Calu3 (cell line): ENCODE measurements around the gene SEPHS2. TPM values are rescaled to one million over a fixed set of nuclear protein-coding genes. Genes with fewer than 3 reads are reported as not detected.

Source experiments
- BruUV-seq: library from RNA; stranded (reverse); fragments of 400-500 nt; replicated peaks from 2 replicates; lab custom pipeline; 2021; lab: Mats Ljungman, UMichigan
- CTCF ChIA-PET: fragments of 300-600 bp; sonication (Branson Sonifier 250); formaldehyde crosslinking; loops from one replicate; lab custom pipeline; 2022; ENCODE audit warnings: antibody characterized with exemption; lab: Charles Lee
- DNase-seq: peaks from one replicate; pipeline ENCODE4 v3.0.0; 2022
- H3K27ac Mint-ChIP-seq: one replicate; pipeline ENCODE4 v1.8.0; 2022; ENCODE audit warnings: mixed read lengths; ENCODE audit not compliant: unreplicated experiment
- H3K27me3 Mint-ChIP-seq: one replicate; pipeline ENCODE4 v1.8.0; 2022; ENCODE audit warnings: mixed read lengths; ENCODE audit not compliant: unreplicated experiment
- H3K36me3 Mint-ChIP-seq: one replicate; pipeline ENCODE4 v1.8.0; 2022; ENCODE audit warnings: mild to moderate bottlenecking, moderate library complexity, mixed read lengths; ENCODE audit not compliant: insufficient read depth, unreplicated experiment
- H3K4me1 Mint-ChIP-seq: one replicate; pipeline ENCODE4 v1.8.0; 2022; ENCODE audit warnings: mild to moderate bottlenecking, low read depth, mixed read lengths; ENCODE audit not compliant: unreplicated experiment
- H3K4me3 Mint-ChIP-seq: one replicate; pipeline ENCODE4 v1.8.0; 2022; ENCODE audit warnings: mild to moderate bottlenecking, low read depth, moderate library complexity, mixed read lengths; ENCODE audit not compliant: unreplicated experiment
- H3K9me3 Mint-ChIP-seq: one replicate; pipeline ENCODE4 v1.8.0; 2022; ENCODE audit warnings: low read depth, mixed read lengths; ENCODE audit not compliant: unreplicated experiment
- intact Hi-C: fragments of 100-400 bp; cut with micrococcal nuclease; formaldehyde crosslinking; loops from one replicate; pipeline ENCODE4 v1.10.0; 2022; ENCODE audit not compliant: unreplicated experiment
- total RNA-seq: library from RNA; stranded (reverse); gene quantifications from 2 replicates; pipeline ENCODE4 v1.2.3, GENCODE V29; 2022
- TF ChIP-seq, protein P1 (sequence below): fragments of 200-600 bp; IDR thresholded peaks from one replicate; pipeline ENCODE4 v1.8.0; 2022; ENCODE audit warnings: antibody characterized with exemption; ENCODE audit not compliant: unreplicated experiment

SEPHS2 gene
- total RNA-seq, 1 experiment from 2014 or later = 85.0 TPM

GRCh38 chr16:30449116-30449435 is 3.4 kb upstream of the SEPHS2 start:
- CTCF ChIA-PET = interaction anchor here (0.6 to 1.2 kb wide), 6 partner anchors 25 to 167 kb away, joined by 3 to 5 read pairs (median 3); partner anchors contain the start of gene ZNF747
- Mint-ChIP-seq H3K36me3 (peaks cover 40% of the 10 kb centered on the region), H3K27me3 (no peaks in the 10 kb centered on the region), H3K4me1 (peaks cover 53% of the 10 kb centered on the region), H3K9me3 (peaks cover 2% of the 10 kb centered on the region), H3K4me3 (no peak overlapping the region), H3K27ac (no peak overlapping the region)
- TF ChIP-seq, protein P1, sequence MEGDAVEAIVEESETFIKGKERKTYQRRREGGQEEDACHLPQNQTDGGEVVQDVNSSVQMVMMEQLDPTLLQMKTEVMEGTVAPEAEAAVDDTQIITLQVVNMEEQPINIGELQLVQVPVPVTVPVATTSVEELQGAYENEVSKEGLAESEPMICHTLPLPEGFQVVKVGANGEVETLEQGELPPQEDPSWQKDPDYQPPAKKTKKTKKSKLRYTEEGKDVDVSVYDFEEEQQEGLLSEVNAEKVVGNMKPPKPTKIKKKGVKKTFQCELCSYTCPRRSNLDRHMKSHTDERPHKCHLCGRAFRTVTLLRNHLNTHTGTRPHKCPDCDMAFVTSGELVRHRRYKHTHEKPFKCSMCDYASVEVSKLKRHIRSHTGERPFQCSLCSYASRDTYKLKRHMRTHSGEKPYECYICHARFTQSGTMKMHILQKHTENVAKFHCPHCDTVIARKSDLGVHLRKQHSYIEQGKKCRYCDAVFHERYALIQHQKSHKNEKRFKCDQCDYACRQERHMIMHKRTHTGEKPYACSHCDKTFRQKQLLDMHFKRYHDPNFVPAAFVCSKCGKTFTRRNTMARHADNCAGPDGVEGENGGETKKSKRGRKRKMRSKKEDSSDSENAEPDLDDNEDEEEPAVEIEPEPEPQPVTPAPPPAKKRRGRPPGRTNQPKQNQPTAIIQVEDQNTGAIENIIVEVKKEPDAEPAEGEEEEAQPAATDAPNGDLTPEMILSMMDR = no peak
- intact Hi-C loops = loop anchor here (5.0 kb wide), 1 partner anchor 78 kb away; the partner anchor contains the start of gene ZNF768
- no peak for DNase-seq
- no TSS peak for BruUV-seq

DNA sequence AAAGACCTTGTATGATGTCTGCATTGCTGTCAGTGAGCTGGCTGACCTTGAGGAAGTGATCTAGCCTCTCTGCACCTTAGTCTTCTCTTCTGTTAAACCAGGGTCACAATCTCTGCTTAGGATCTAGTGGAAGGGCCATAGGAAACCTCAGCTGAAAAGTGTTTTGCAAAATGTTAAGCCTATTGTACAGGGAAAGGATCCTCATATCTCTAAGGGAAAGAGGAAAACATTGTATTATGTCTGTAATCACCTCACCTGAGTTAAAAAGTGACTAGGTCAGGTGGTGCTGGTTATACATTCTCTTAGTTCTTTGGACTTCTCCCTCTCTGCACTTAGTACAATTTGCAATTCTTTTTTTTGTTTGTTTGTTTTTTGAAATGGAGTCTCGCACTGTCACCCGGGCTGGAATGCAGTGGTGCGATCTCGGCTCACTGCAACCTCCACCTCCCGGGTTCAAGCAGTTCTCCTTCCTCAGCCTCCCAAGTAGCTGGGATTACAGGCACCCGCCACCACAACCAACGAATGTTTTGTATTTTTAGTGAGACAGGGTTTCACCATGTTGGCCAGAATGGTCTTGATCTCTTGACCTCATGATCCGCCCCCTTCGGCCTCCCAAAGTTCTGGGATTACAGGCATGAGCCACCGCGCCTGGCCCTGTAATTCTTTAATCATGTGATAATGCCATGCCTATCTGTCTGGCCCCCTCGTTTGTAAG is 2.0 kb upstream of the SEPHS2 start:
- peak; percentile 28 for DNase-seq
- H3K36me3 Mint-ChIP-seq = peaks cover 54% of the 10 kb centered on the region
- no TSS peak for BruUV-seq
- peaks cover 57% of the 10 kb centered on the region for H3K4me1 Mint-ChIP-seq
- H3K27ac Mint-ChIP-seq = peak overlapping the region; percentile 98
- no peaks in the 10 kb centered on the region for H3K27me3 Mint-ChIP-seq
- CTCF ChIA-PET = interaction anchor here (1.7 kb wide), 1 partner anchor 18 kb away, joined by 4 read pairs; the partner anchor contains the start of gene DCTPP1
- TF ChIP-seq, protein P1 = no peak
- intact Hi-C loops = loop anchor here (5.0 kb wide), 1 partner anchor 80 kb away; the partner anchor contains the start of gene ZNF768
- peak overlapping the region; percentile 76 for H3K4me3 Mint-ChIP-seq
- H3K9me3 Mint-ChIP-seq = peaks cover 2% of the 10 kb centered on the region

DNA sequence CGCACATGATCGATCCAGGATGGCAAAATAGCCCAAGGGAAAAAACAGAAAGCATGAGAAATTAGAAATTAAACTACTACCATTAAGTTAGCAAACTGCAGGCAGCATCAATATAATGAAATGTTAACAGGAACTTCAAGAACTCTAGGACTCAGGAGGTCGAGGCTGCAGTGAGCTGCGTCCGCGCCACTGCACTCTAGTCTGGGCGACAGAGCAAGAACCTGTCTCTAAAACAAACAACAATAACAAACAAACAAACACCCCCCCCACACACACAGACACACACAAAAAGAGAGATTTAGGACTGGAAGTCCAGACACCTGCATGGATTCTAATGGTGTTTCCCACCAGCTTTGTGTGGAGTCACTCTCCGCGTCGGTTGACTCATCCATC is 525 bp upstream of the SEPHS2 start:
- Mint-ChIP-seq H3K36me3 (peaks cover 63% of the 10 kb centered on the region), H3K27me3 (no peaks in the 10 kb centered on the region), H3K4me1 (peaks cover 53% of the 10 kb centered on the region), H3K27ac (peak overlapping the region; percentile 98), H3K9me3 (peaks cover 2% of the 10 kb centered on the region), H3K4me3 (peak overlapping the region; percentile 76)
- TF ChIP-seq, protein P1 = no peak
- intact Hi-C loops = loop anchor here (5.0 kb wide), 1 partner anchor 81 kb away; the partner anchor contains the start of gene ZNF768
- no TSS peak for BruUV-seq
- DNase-seq = no peak
- CTCF ChIA-PET = interaction anchor here (0.6 kb wide), 2 partner anchors 61 to 367 kb away, joined by 3 to 6 read pairs; no protein-coding TSS in a partner anchor

- H3K4me1 Mint-ChIP-seq = peaks cover 53% of the 10 kb centered on the region
- H3K4me3 Mint-ChIP-seq = peak overlapping the region; percentile 76
- H3K9me3 Mint-ChIP-seq = peaks cover 2% of the 10 kb centered on the region
- TF ChIP-seq, protein P1 = no peak
- BruUV-seq = no TSS peak
- peak overlapping the region; percentile 62 for H3K27ac Mint-ChIP-seq
- no peak for DNase-seq
- intact Hi-C loops = loop anchor here (2.0 to 5.0 kb wide), 2 partner anchors 14 to 82 kb away; partner anchors contain the start of genes DCTPP1 and ZNF768
- CTCF ChIA-PET = interaction anchor here (0.8 to 1.0 kb wide), 2 partner anchors 15 to 91 kb away, joined by 3 to 4 read pairs; partner anchors contain the start of gene DCTPP1
- H3K36me3 Mint-ChIP-seq = peaks cover 58% of the 10 kb centered on the region
- H3K27me3 Mint-ChIP-seq = no peaks in the 10 kb centered on the region
These were observed 596 bp downstream of the SEPHS2 start for GRCh38 chr16:30445149-30445407.
